GM12878 (cell line): ENCODE results near the gene C6orf52.

ENCODE experiments used
- ETV6 ChIP-seq, 2 experiments: fragments of 450-650 bp in 1 of 2; IDR thresholded peaks in 1 of 2; conservative IDR thresholded peaks in 1 of 2; 2 replicates each; pipeline ENCODE4 v1.6.1; 2014; ENCODE audit warnings: antibody characterized with exemption in 1 of 2, borderline replicate concordance in 1 of 2, low read depth in 1 of 2, mild to moderate bottlenecking in 1 of 2, moderate library complexity in 1 of 2
- NFYB ChIP-seq: IDR thresholded peaks from 2 replicates; pipeline ENCODE4 v1.6.1; 2011; ENCODE audit warnings: low read depth, mild to moderate bottlenecking, low read length, improper control_type of control experiment, moderate library complexity; ENCODE audit not compliant: insufficient read depth
- POLR2A ChIP-seq: IDR thresholded peaks from 2 replicates; pipeline ENCODE4 v1.6.1; 2011; ENCODE audit warnings: low read depth, mild to moderate bottlenecking, low read length
- POLR2AphosphoS5 ChIP-seq: IDR thresholded peaks from 2 replicates; pipeline ENCODE4 v1.6.1; 2011; ENCODE audit warnings: mild to moderate bottlenecking, low read length, inconsistent platforms
- RBBP5 ChIP-seq: fragments of 200-600 bp; sonication (generic); conservative IDR thresholded peaks from 2 replicates; pipeline ENCODE4 v1.6.1; 2016
- SRF ChIP-seq, 2 experiments: IDR thresholded peaks; 2 replicates each; pipeline ENCODE4 v1.6.1; 2011; ENCODE audit warnings: low read depth in 2 of 2, low read length in 2 of 2, mild to moderate bottlenecking in 1 of 2, moderate library complexity in 1 of 2
- TBL1XR1 ChIP-seq: IDR thresholded peaks from 2 replicates; pipeline ENCODE4 v1.6.1; 2012; ENCODE audit warnings: low read depth, low read length, improper control_type of control experiment
- YBX1 ChIP-seq: fragments of 450-650 bp; IDR thresholded peaks from 2 replicates; pipeline ENCODE4 v1.6.1; 2016; ENCODE audit warnings: antibody characterized with exemption
- ZBED1 ChIP-seq: IDR thresholded peaks from 2 replicates; pipeline ENCODE4 v1.6.1; 2016; ENCODE audit warnings: borderline replicate concordance
- TF ChIP-seq, protein P1 (sequence below), 3 experiments: IDR thresholded peaks in 2 of 3; conservative IDR thresholded peaks in 1 of 3; 2 replicates each; pipeline ENCODE4 v1.5.1; 2011; ENCODE audit warnings: low read depth in 3 of 3, low read length in 3 of 3, mild to moderate bottlenecking in 3 of 3, control low read depth in 2 of 3, moderate library complexity in 2 of 3, inconsistent platforms in 1 of 3, mixed read lengths in 1 of 3; ENCODE audit not compliant: control insufficient read depth in 2 of 3, insufficient read depth in 1 of 3; ENCODE audit errors: extremely low read depth in 1 of 3

DNA sequence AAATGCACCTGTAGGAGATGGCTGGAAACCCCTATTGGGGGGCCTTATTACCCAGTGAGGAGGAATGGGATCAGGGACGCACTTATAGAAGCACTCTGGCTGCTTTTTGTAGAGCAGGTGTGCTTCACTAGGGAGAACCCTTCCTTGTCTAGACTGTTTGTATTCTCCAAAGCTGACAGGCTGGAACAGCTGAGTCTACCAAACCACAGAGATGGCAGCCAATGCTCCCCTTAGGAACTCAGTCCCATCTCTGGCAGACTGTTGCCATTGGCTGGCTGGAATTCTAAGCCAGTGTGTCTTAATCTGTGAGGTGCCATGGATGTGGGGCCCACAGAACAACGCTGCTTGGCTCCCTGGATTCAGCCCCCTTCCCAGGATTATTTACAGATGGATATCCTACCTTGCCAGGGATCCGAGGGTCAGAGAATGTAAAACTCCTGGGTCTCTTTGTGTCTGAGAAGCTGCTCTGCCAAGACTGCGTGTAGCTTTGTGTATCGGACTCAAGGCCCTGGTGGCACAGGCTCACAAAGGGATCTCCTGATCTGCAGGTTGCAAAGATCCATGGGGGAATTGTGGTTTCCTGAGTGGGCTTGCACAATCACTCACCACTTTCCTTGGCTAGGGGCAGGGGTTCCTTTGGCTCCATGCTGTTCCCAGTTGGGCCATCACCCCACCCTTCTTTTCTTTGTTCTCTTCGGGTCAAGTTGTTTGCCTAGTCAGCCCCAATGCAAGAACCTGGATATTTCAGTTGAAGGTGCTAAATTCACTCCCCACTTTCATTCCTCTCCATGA lies 26.1 kb downstream of the C6orf52 start:
- TF ChIP-seq YBX1, result no peak
- TF ChIP-seq SRF (IDR thresholded peaks at IDR 0.05; ENCODE audit: low read depth in 2 of 2, low read length in 2 of 2), result no peak
- TF ChIP-seq NFYB, result no peak
- TF ChIP-seq ETV6 (conservative IDR thresholded peaks at IDR 0.05 in 1 of 2, IDR thresholded peaks at IDR 0.05 in 1 of 2; ENCODE audit: borderline replicate concordance in 1 of 2, low read depth in 1 of 2), result no peak
- TF ChIP-seq POLR2A, result no peak
- TF ChIP-seq ZBED1, result no peak
- TF ChIP-seq, protein P1, sequence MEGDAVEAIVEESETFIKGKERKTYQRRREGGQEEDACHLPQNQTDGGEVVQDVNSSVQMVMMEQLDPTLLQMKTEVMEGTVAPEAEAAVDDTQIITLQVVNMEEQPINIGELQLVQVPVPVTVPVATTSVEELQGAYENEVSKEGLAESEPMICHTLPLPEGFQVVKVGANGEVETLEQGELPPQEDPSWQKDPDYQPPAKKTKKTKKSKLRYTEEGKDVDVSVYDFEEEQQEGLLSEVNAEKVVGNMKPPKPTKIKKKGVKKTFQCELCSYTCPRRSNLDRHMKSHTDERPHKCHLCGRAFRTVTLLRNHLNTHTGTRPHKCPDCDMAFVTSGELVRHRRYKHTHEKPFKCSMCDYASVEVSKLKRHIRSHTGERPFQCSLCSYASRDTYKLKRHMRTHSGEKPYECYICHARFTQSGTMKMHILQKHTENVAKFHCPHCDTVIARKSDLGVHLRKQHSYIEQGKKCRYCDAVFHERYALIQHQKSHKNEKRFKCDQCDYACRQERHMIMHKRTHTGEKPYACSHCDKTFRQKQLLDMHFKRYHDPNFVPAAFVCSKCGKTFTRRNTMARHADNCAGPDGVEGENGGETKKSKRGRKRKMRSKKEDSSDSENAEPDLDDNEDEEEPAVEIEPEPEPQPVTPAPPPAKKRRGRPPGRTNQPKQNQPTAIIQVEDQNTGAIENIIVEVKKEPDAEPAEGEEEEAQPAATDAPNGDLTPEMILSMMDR (IDR thresholded peaks at IDR 0.05 in 2 of 3, conservative IDR thresholded peaks at IDR 0.05 in 1 of 3; ENCODE audit: control insufficient read depth in 2 of 3, extremely low read depth in 1 of 3, insufficient read depth in 1 of 3, low read depth in 3 of 3, low read length in 3 of 3), result no peak
- TF ChIP-seq RBBP5, result no peak
- TF ChIP-seq POLR2AphosphoS5, result no peak
- no peak for TF ChIP-seq TBL1XR1
